Measurements from ENCODE around the gene EIF3K.

GRCh38 chr19:38624822-38625221 lies 5.8 kb downstream of the EIF3K start:
- TF ChIP-seq CTCF (IDR thresholded peaks at IDR 0.05 in 2 of 3, conservative IDR thresholded peaks at IDR 0.05 in 1 of 3; ENCODE audit: control insufficient read depth in 2 of 3, extremely low read depth in 1 of 3, insufficient read depth in 1 of 3, low read depth in 3 of 3, low read length in 3 of 3) (no peak), GABPA (IDR thresholded peaks at IDR 0.05; ENCODE audit: low read depth) (no peak), ZBTB40 (IDR thresholded peaks at IDR 0.05; ENCODE audit: borderline replicate concordance) (no peak), MAX (IDR thresholded peaks at IDR 0.05; ENCODE audit: low read depth, low read length) (no peak), KDM1A (IDR thresholded peaks at IDR 0.05; ENCODE audit: borderline replicate concordance) (no peak)

All from GM12878 (cell line).